SHP77 treated with DMSO at 0.1 percent for 48 hours (cell line): ENCODE results near the gene MAPKAPK3.
A peak's percentile ranks its signal among the peaks of the same experiment; 100 is the strongest.
"Not testable (repeated sequence)": the region's sequence is repeated elsewhere in the genome, so short reads cannot be mapped to it uniquely, and the experiment has no call there.

ENCODE experiments used
- DNase-seq: peaks from one replicate; lab custom pipeline; 2025; lab: John Stamatoyannopoulos, UW

Gene MAPKAPK3

GRCh38 chr3:50656417-50657195, 39.7 kb downstream of the MAPKAPK3 start:
- DNase-seq: no peak

DNA sequence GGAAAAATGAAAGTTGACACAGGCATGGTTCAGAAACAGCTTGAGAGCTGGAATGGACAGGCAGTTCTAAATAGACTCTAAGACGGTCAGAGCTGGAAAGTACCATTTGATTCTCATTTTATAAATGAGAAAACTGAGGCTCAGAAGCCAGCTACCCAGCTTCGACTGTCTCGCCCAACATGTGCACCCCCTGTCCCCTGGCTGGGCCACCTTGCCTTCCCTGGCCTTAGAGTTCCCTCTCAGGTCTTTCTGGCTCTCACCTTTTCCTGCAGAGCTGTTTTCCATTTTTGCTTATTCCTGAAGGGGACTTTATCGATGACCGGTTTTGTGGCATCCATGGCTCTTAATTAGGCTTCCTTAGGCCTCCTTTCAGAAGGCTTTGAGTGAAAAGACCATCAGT, 40.5 kb downstream of the MAPKAPK3 start:
- DNase-seq: no peak

DNA sequence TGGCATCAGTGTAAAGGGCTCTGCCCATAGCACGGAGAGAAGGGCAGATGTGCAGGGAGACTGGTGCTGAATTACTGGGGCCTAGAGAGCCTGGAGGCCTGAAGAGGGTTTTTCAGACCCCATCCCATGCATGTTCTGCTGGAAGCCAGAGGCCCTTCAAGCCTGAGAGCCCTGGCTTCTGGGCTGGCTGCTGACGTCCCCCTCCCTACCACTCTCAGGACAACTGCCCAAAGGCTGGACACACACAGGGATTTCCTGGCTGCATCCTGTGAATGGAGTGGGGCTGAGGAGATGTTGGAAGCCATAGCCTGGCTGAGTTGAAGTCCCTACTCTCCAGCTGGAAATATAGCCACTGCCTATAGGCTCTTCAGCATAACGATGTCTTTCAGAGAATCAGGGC, 40.9 kb downstream of the MAPKAPK3 start:
- DNase-seq: no peak

DNA sequence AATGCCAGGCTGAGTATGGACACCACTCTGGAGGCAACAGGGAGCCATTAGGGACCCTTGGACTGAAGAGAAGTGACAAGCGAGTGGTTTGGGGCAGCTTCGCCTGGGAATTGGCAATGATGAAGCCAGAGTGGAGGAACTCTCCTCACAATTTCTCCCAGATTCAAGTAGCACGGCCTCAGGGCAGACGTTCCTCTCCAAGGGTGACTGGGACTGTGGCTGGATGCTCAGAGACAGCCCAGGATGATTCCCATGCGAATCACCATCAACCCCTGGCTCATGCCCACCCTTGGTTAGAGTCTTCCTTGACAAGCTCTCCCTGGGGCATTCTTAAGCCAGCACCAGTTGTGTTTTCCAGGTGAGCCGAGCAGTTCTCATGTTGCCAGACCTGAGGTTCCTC, 41.5 kb downstream of the MAPKAPK3 start:
- DNase-seq: no peak

GRCh38 chr3:50658831-50659230, 41.9 kb downstream of the MAPKAPK3 start:
- no peak for DNase-seq

- no peak for DNase-seq
Observed at GRCh38 chr3:50660386-50660785, 43.4 kb downstream of the MAPKAPK3 start.

- no peak for DNase-seq
Observed at GRCh38 chr3:50661321-50661837, 44.4 kb downstream of the MAPKAPK3 start.

- no peak for DNase-seq
Observed at GRCh38 chr3:50662408-50662807, 45.5 kb downstream of the MAPKAPK3 start.

DNA sequence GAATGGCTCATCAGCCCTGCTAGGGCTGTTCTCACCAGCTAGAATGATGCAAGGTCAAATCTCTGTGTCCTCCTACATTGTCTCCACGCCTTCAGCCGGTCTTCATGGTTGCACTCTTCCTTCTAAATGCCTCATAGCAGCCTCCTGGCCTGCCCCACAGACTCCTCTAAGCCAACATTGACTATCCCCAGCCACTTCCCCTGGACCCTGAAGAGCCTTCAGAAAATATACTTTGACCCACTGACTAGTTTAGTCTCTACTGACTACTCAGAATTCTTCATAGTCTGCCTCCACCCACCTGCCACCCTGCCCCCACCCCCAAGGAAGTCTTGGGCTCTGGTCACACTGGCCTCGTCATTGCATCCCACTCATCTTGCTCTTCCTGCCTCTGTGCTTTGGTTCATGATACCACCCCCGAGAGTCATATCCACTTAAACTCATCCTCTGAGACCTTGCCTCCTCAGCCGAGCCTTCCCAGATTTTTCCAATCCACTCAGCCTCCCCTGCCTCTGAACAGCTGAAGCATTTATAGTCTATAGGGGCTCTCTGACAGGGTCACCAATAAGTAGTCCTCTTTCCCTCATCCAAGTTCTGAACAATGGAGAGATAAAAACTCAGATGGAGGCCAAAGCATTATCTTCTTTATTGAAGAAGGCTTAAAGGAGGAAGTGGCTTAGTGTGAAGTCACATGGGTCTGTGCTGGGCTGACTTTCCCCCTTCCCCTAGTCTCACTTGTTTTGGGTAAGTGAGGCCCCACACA, 48.3 kb downstream of the MAPKAPK3 start:
- no peak for DNase-seq

GRCh38 chr3:50665841-50666115, 48.8 kb downstream of the MAPKAPK3 start:
- not testable (repeated sequence) for DNase-seq

GRCh38 chr3:50666837-50667236, 49.9 kb downstream of the MAPKAPK3 start:
- no peak for DNase-seq

- no peak for DNase-seq
Observed at GRCh38 chr3:50671331-50671730, 54.4 kb downstream of the MAPKAPK3 start.

GRCh38 chr3:50672656-50673055, 55.7 kb downstream of the MAPKAPK3 start:
- no peak for DNase-seq

- DNase-seq: no peak
Observed at GRCh38 chr3:50673931-50674330, 57.0 kb downstream of the MAPKAPK3 start.

DNA sequence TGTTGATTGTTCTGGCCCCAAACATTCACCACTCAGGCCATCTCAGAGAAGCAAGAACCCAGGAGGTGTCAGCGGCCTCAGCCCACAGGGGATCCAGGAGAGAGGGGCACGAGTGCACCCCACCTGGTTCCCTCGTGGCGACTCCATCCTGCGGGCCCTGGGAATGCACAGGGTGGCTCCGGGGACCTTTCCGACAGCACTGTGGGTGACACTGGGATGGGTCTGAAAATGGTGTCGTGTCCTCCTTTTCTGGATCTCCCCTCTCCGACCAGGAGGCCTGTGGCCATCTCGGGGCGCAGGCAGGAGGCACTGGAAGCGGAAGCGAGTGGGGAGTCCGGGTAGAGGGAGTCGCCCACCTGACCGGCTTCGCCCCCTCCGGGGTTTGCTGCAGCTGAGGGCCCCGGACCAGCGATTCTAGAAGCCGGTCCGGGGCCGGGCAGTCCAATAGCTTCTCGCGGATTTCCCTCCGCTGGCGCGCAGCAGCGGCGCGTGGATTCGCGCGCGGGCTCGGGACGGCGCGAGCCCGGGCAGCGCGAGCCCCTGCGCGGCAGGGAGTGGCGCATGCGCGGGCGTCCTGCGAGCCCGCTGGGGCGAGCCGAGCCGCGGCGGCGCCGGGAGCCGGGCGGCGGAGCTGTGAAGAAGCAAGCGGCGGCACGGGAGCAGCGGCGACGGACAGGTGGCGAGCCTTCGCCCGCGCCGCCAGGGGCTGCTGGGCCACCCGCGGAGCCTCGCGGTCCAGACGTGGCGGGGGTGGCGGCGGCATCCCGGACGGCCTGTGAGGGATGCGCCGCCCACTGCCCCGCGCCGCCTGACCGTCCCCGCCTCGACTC, 57.6 kb downstream of the MAPKAPK3 start, which contains the start of gene DOCK3:
Gene DOCK3, plus strand, starts transcription at position 579 of the 830 bp plus-strand sequence. CDS start 337 bp downstream, outside the sequence.
- DNase-seq: no peak

DNA sequence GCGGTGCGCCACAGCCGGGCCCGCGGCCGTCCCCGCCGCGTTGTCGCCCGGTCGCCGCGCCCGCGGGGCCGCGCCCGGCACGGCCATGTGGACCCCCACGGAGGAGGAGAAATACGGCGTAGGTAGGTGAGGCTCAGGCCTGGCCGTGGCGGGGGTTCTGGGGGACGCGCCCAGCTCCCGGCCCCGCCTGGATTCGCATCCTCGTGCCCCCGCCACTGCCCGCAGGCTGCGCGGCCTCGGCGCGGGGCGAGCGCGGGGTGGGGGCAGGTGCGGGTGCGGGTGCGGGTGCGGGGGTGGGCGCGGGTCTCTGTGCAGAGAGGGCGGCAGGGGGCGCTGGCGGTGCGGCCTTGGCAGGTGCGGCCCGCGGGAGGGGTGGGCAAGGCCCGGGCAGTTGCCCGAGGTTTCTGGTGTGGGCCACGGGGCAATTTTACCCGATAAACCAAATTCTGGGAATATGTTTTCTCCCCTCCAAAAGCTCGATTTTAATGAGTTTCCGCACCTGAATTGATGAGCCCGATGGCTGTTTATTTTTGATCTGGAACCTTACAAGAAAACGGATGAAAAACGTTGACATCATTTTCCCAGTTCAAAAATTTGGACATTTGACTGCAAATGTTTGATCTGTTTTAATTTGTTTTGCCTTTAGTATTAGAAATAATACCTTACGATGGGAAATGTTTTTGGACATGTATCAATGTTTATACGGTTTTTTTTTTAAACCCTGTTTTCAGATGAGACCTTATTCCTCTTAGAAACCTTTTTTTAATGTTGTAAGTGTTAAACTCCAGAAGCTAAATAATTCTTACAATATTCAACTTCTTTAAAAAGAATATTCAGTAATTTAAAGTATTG, 58.5 kb downstream of the MAPKAPK3 start:
- peak; percentile 17 for DNase-seq

GRCh38 chr3:50676031-50676705, 59.2 kb downstream of the MAPKAPK3 start:
- DNase-seq: no peak

GRCh38 chr3:50687127-50687751, 70.3 kb downstream of the MAPKAPK3 start:
- DNase-seq: no peak

DNA sequence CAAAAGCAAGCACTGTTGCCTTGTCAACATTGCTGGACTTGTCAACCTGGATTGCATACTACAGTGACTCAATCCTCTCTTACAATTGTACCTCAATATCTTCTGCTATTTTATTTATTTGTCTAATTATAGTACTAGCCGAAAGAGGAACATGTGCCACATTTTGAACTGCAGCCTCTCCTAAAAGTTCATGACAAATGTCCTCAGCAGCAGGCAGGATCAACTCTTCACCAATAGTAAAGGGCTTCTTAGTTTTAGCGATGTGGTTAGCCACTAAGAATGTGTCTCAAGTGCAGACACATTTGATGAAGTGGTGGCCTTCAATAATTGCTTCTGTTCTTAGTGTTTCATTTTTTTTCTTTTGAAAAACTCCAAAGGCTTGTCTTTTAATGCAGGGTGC, 71.0 kb downstream of the MAPKAPK3 start:
- no peak for DNase-seq

DNA sequence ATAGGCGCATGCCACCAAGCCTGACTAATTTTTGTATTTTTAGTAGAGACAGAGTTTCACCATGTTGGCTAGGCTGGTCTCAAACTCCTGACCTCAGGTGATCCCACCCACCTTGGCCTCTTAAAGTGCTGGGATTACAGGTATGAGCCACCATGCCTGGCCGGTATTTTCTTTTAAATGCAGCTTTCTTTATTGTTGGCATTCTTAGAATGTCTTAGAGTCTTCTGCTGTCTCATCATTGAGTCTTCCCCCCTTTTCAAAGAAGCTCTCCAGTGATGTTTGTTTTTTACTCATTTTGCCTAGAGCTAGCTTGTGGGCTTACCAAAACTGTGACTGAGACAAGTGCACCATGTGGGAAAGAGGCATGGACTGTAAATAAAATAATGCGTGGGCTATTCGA, 71.7 kb downstream of the MAPKAPK3 start:
- DNase-seq: not testable (repeated sequence)
